Mesenteric fat pad (tissue), 1 donor: ENCODE data around the gene CLN3. TPM values are rescaled to one million over a fixed set of nuclear protein-coding genes. Genes with fewer than 3 reads are reported as not detected.
"Not testable (repeated sequence)": the region's sequence is repeated elsewhere in the genome, so short reads cannot be mapped to it uniquely, and the experiment has no call there.

Experiments
- DNase-seq: peaks from one replicate; pipeline ENCODE4 v3.0.0-alpha.2; 2020; ENCODE audit warnings: low spot score
- total RNA-seq: library from RNA; stranded (reverse); fragmentation: NEBNext Ultra II Directional; extraction: Animal tissue kit (Norgen Biotek cat#: 25700); gene quantifications from one replicate; pipeline ENCODE4 v1.2.1, GENCODE V29; 2021
- donor health status: DM: yes; HTN: yes; CAD: no.

The CLN3 gene
- total RNA-seq, 1 donor from 2014 or later, result 25.2 TPM

- no peak for DNase-seq
Measured at GRCh38 chr16:28514246-28514645, 22.4 kb upstream of the CLN3 start.

GRCh38 chr16:28513484-28514181, 21.8 kb upstream of the CLN3 start:
- no peak for DNase-seq

GRCh38 chr16:28511801-28512789, 20.2 kb upstream of the CLN3 start:
- no peak for DNase-seq

- DNase-seq, result no peak
Measured at GRCh38 chr16:28511031-28511430, 19.2 kb upstream of the CLN3 start.

- DNase-seq, result no peak
Measured at GRCh38 chr16:28505489-28506137, 13.7 kb upstream of the CLN3 start.

- DNase-seq, result no peak
Measured at GRCh38 chr16:28504707-28505404, 13.0 kb upstream of the CLN3 start.

GRCh38 chr16:28503470-28504259, 11.8 kb upstream of the CLN3 start:
- DNase-seq, result no peak

- DNase-seq, result no peak
Measured at GRCh38 chr16:28502290-28502689, 10.4 kb upstream of the CLN3 start.

GRCh38 chr16:28501258-28502232, 9.7 kb upstream of the CLN3 start:
- no peak for DNase-seq

- not testable (repeated sequence) for DNase-seq
Measured at GRCh38 chr16:28500476-28501180, 8.8 kb upstream of the CLN3 start.

- DNase-seq, result no peak
Measured at GRCh38 chr16:28499854-28500253, 8.0 kb upstream of the CLN3 start.

GRCh38 chr16:28498666-28499381, 7.0 kb upstream of the CLN3 start:
- DNase-seq, result no peak

GRCh38 chr16:28497861-28498599, 6.2 kb upstream of the CLN3 start:
- no peak for DNase-seq

GRCh38 chr16:28497386-28497785, 5.5 kb upstream of the CLN3 start:
- DNase-seq, result no peak

- DNase-seq, result no peak
Measured at GRCh38 chr16:28496844-28497243, 5.0 kb upstream of the CLN3 start.

GRCh38 chr16:28495795-28496749, 4.2 kb upstream of the CLN3 start:
- no peak for DNase-seq
